MCF 10A (cell line): ENCODE measurements around the gene ARHGAP21. TPM values are rescaled to one million over a fixed set of nuclear protein-coding genes. Genes with fewer than 3 reads are reported as not detected.

ENCODE experiments used
- BruUV-seq: library from RNA; stranded (reverse); fragments of 400-500 nt; replicated peaks from 2 replicates; lab custom pipeline; 2021; lab: Mats Ljungman, UMichigan
- CTCF ChIA-PET: fragments of 300-600 bp; sonication (Branson Sonifier 250); formaldehyde crosslinking; extraction: SDS; loops from one replicate; lab custom pipeline; 2021; ENCODE audit warnings: antibody characterized with exemption, inconsistent platforms; lab: Yijun Ruan, JAX
- POLR2A ChIA-PET: fragments of 300-600, 350-650 bp; sonication (Branson Sonifier 250); formaldehyde crosslinking; extraction: SDS; loops from one replicate; lab custom pipeline; 2020; ENCODE audit warnings: antibody characterized with exemption, inconsistent platforms; lab: Yijun Ruan, JAX
- DNase-seq: peaks from one replicate; pipeline ENCODE4 v3.0.0-alpha.2; 2018; ENCODE audit not compliant: unreplicated experiment
- H3K27ac Mint-ChIP-seq: one replicate; pipeline ENCODE4 v1.8.0; 2022; ENCODE audit warnings: mild to moderate bottlenecking, low read depth, mixed read lengths; ENCODE audit not compliant: unreplicated experiment
- H3K27me3 Mint-ChIP-seq: one replicate; pipeline ENCODE4 v1.8.0; 2022; ENCODE audit warnings: mixed read lengths; ENCODE audit not compliant: insufficient read depth, unreplicated experiment
- H3K36me3 Mint-ChIP-seq: one replicate; pipeline ENCODE4 v1.8.0; 2022; ENCODE audit warnings: mild to moderate bottlenecking, moderate library complexity, mixed read lengths; ENCODE audit not compliant: insufficient read depth, unreplicated experiment
- H3K4me1 Mint-ChIP-seq: one replicate; pipeline ENCODE4 v1.8.0; 2022; ENCODE audit warnings: mixed read lengths; ENCODE audit not compliant: insufficient read depth, unreplicated experiment
- H3K4me3 Mint-ChIP-seq: one replicate; pipeline ENCODE4 v1.8.0; 2022; ENCODE audit warnings: mild to moderate bottlenecking, moderate library complexity, mixed read lengths; ENCODE audit not compliant: unreplicated experiment
- H3K9me3 Mint-ChIP-seq: one replicate; pipeline ENCODE4 v1.8.0; 2022; ENCODE audit warnings: mixed read lengths; ENCODE audit not compliant: unreplicated experiment
- CTCF ChIP-seq: fragments of 200-600 bp; IDR thresholded peaks from one replicate; pipeline ENCODE4 v1.8.0; 2022; ENCODE audit warnings: antibody characterized with exemption, mild to moderate bottlenecking; ENCODE audit not compliant: unreplicated experiment
- intact Hi-C: fragments of 100-400 bp; cut with micrococcal nuclease; formaldehyde crosslinking; loops from 2 replicates; pipeline ENCODE4 v1.14.1; 2022
- total RNA-seq: library from RNA; stranded (reverse); gene quantifications from 2 replicates; pipeline ENCODE4 v1.2.3, GENCODE V29; 2022

Gene ARHGAP21
- total RNA-seq, 1 experiment from 2014 or later, result 85.1 TPM

GRCh38 chr10:24542314-24543270, 181.1 kb downstream of the ARHGAP21 start:
- H3K36me3 Mint-ChIP-seq, result peaks cover 87% of the 10 kb centered on the region
- DNase-seq, result no peak
- H3K4me3 Mint-ChIP-seq, result no peak overlapping the region
- no peaks in the 10 kb centered on the region for H3K9me3 Mint-ChIP-seq
- BruUV-seq, result no TSS peak
- ChIA-PET POLR2A (no interaction called here), CTCF (no interaction called here)
- H3K27ac Mint-ChIP-seq, result no peak overlapping the region
- no peaks in the 10 kb centered on the region for H3K27me3 Mint-ChIP-seq
- intact Hi-C loops, result no loop called here
- H3K4me1 Mint-ChIP-seq, result no peaks in the 10 kb centered on the region
- TF ChIP-seq CTCF, result no peak

- DNase-seq, result no peak
- no peaks in the 10 kb centered on the region for H3K9me3 Mint-ChIP-seq
- no peak overlapping the region for H3K27ac Mint-ChIP-seq
- ChIA-PET POLR2A (no interaction called here), CTCF (interaction anchor here (1.2 to 2.1 kb wide), 2 partner anchors 22 to 545 kb away, joined by 3 to 13 read pairs; no protein-coding TSS in a partner anchor)
- H3K4me1 Mint-ChIP-seq, result no peaks in the 10 kb centered on the region
- H3K4me3 Mint-ChIP-seq, result no peak overlapping the region
- no peak for TF ChIP-seq CTCF
- no TSS peak for BruUV-seq
- H3K27me3 Mint-ChIP-seq, result no peaks in the 10 kb centered on the region
- intact Hi-C loops, result no loop called here
- peaks cover 88% of the 10 kb centered on the region for H3K36me3 Mint-ChIP-seq
Observed at GRCh38 chr10:24541239-24541753, 182.4 kb downstream of the ARHGAP21 start.

GRCh38 chr10:24536636-24537035, 187.1 kb downstream of the ARHGAP21 start:
- Mint-ChIP-seq H3K27me3 (no peaks in the 10 kb centered on the region), H3K4me3 (no peak overlapping the region), H3K36me3 (peaks cover 94% of the 10 kb centered on the region), H3K27ac (no peak overlapping the region), H3K9me3 (no peaks in the 10 kb centered on the region), H3K4me1 (no peaks in the 10 kb centered on the region)
- DNase-seq, result no peak
- CTCF ChIA-PET, result interaction anchor here (0.6 to 9.3 kb wide), 5 partner anchors 18 to 574 kb away, joined by 3 to 71 read pairs (median 3); no protein-coding TSS in a partner anchor
- no TSS peak for BruUV-seq
- TF ChIP-seq CTCF, result no peak
- intact Hi-C loops, result no loop called here
- POLR2A ChIA-PET, result interaction anchor here (0.6 to 0.7 kb wide), 2 partner anchors 238 to 546 kb away, joined by 3 read pairs; no protein-coding TSS in a partner anchor

- H3K27ac Mint-ChIP-seq, result no peak overlapping the region
- intact Hi-C loops, result no loop called here
- DNase-seq, result no peak
- H3K36me3 Mint-ChIP-seq, result peaks cover 93% of the 10 kb centered on the region
- no peak for TF ChIP-seq CTCF
- ChIA-PET CTCF (interaction anchor here (0.6 to 9.3 kb wide), 3 partner anchors 15 to 336 kb away, joined by 3 to 71 read pairs (median 4); no protein-coding TSS in a partner anchor), POLR2A (no interaction called here)
- no peaks in the 10 kb centered on the region for H3K9me3 Mint-ChIP-seq
- no peaks in the 10 kb centered on the region for H3K27me3 Mint-ChIP-seq
- BruUV-seq, result no TSS peak
- no peaks in the 10 kb centered on the region for H3K4me1 Mint-ChIP-seq
- no peak overlapping the region for H3K4me3 Mint-ChIP-seq
Observed at GRCh38 chr10:24533981-24534380, 189.7 kb downstream of the ARHGAP21 start.
